Right lobe of liver (tissue), 4 donors: ENCODE measurements around the gene PROK1.

Source experiments
- CTCF ChIP-seq, 4 donors: fragments of 200-600 bp in 3 of 4; fragments of 450-650 bp in 1 of 4; IDR thresholded peaks; one replicate each; pipeline versions ENCODE4 v1.5.1 to v1.8.0; 2016 to 2022; ENCODE audit warnings: antibody characterized with exemption in 4 of 4, mild to moderate bottlenecking in 2 of 4
- POLR2A ChIP-seq: fragments of 450-650 bp; IDR thresholded peaks from one replicate; pipeline ENCODE4 v1.6.1; 2017; ENCODE audit warnings: antibody characterized with exemption, mild to moderate bottlenecking
- donor health status: DM: no; HTN: no; CAD: no.
- donor health status: DM: no; HTN: no; CAD: no.
- donor health status: DM: no; HTN: yes; CAD: no.

- TF ChIP-seq POLR2A (no peak), CTCF (IDR thresholded peaks at IDR 0.05) (no peak)
These were observed 37.2 kb downstream of the PROK1 start for GRCh38 chr1:110488161-110488560.
